GM12875 (cell line): Measurements from ENCODE around the gene HOMER3.

Experiments
- H3K4me3 ChIP-seq: one replicate; pipeline ENCODE4 v1.5.1; 2011; ENCODE audit warnings: low read depth, low read length, control low read depth
- TF ChIP-seq, protein P1 (sequence below): IDR thresholded peaks from 2 replicates; pipeline ENCODE4 v1.5.1; 2011; ENCODE audit warnings: low read depth, mild to moderate bottlenecking, control low read depth, inconsistent platforms, low read length, moderate library complexity, borderline replicate concordance; ENCODE audit not compliant: insufficient read depth

Gene HOMER3

DNA sequence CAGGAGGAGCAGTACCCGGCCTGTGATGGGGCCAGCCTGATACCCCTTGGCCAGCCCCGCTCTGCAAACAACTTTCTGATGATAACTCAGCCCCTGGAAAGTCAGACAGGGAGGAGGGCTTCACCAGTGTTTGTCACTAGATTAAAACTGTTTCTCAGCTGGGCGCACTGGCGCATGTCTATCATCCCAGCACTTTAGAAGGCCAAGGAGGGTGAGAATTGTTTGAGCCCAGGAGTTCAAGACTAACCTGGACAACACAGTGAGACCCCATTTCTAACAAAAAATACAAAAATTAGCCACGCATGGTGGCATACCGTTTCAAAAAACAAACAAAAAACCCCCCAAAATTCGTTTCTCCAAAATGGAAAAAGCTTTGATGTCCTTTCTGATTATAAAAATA is 39.5 kb downstream of the HOMER3 start:
- TF ChIP-seq, protein P1, sequence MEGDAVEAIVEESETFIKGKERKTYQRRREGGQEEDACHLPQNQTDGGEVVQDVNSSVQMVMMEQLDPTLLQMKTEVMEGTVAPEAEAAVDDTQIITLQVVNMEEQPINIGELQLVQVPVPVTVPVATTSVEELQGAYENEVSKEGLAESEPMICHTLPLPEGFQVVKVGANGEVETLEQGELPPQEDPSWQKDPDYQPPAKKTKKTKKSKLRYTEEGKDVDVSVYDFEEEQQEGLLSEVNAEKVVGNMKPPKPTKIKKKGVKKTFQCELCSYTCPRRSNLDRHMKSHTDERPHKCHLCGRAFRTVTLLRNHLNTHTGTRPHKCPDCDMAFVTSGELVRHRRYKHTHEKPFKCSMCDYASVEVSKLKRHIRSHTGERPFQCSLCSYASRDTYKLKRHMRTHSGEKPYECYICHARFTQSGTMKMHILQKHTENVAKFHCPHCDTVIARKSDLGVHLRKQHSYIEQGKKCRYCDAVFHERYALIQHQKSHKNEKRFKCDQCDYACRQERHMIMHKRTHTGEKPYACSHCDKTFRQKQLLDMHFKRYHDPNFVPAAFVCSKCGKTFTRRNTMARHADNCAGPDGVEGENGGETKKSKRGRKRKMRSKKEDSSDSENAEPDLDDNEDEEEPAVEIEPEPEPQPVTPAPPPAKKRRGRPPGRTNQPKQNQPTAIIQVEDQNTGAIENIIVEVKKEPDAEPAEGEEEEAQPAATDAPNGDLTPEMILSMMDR, result no peak

DNA sequence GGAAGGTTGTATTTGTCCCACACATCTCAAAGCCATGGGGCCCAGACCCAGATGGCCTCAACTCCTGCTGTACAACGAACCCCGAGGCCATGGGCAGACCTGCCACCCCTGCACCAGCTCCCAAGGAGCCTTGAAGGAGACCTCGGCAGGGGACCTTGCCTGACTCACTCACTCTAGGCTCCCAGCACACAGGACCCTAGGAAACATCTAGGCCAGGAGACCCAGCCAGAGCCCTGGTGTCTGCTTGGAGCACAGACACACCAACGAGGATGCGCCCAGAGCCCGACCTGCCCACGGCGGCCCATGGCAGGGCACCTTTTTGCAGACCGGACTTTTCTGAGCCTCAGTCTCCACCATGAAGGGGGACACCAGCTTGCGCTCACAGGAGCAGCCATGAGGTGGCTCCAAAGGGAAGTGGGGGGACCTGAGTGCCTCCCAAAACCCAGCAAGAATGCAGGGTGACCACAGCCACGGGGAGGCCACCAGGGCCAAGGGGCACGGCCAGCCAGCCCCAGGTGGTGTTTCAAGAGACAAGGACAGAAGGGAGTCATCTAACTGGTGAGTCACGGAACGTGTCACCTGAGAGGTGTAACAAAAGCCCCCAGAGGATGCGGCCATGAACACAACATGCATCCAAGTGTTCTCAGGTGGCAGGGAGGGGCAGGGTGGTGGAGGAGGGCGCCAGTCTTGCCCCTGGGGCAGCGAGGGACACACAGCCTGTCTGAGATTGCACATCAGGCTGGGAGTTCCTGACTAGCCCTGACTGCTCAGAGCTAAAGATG is 40.1 kb downstream of the HOMER3 start:
- no peak overlapping the region for H3K4me3 ChIP-seq
- TF ChIP-seq, protein P1, result no peak

More for the DNA sequence above, 39.5 kb downstream of the HOMER3 start:
- H3K4me3 ChIP-seq, result no peak overlapping the region

DNA sequence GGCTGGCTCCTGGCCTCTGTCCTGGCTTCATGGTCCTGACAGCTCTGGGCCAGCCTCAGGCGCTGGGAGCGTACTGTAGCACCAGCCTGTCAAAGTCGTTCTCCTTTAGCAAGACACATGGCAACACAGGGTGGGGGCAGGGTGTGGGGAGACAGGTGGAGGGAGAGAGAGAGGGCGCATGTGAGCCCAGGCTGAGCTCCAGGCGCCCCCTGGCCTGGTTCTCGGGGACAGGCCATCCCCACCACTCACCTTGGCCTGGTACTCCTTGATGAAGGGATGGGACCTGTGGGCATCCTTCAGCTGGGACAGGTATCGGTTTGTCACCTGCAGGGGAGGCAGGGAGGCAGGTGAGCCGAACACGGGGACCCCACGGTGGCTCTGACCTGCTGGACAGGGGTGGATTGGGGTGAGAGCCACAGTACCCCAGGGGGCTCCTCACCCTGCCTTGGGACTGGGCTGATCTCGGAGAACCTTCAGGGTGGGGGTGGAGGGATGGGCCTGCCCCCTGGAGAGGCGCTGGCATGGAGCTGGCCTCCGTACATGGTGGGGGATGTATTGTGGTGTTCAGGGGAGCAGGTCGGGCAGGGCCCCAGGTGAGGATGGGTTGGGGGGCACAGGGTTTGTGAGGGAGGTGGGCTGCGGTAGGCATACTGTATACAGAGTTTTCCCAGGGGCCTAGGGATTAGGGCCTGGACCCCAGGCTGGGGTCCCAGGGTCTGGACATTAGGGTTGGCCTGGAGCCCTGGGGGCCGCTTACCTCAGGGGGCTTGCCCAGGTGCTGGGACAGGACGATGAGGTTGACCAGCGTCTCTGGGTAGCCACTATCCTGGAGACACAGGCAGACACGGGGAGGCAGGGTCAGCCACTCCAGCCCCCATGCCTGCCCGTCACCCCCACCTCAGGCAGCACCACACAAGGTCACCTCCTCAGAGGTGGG is 41.1 kb downstream of the HOMER3 start:
- no peak overlapping the region for H3K4me3 ChIP-seq
- TF ChIP-seq, protein P1, result no peak

DNA sequence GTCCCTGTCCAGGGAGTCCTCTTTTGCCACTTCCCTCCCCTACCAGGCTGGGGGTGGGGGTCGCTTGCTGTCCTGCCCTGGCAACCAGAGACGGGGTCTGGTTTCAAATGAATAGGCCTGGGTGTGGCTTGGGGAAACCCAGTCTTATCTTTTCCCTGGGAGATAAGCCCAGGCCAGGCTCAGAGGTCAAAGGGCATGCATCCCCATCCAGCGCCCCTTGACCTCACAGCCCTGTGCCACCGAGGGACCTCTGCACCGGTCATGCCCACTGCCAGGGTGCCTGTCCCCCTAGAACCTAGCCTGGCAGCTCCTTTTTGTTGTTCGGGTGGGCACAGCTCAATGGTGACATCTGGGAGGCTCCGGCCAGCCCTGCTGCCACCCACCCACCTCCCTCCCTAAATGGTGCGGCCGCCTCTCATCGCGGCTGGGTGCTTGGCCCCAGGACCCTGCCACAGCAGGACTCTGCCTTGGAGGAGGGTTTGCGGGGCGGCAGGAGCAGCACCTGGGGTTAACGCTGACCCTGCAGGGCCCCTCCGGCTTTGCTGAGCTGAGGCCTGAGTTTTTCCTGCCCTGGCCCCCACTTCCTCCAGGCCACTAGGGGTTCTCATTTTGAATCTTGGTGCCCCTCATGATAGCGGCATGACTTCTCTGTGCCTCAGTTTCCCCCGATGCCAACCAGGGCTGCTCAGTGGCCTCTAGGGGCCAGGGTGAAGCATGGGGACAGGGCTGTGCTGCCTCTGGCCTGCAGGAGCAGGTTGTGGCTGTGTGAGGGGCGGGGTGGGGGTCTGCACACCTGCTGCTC is 42.2 kb downstream of the HOMER3 start:
- TF ChIP-seq, protein P1, result no peak
- no peak overlapping the region for H3K4me3 ChIP-seq

DNA sequence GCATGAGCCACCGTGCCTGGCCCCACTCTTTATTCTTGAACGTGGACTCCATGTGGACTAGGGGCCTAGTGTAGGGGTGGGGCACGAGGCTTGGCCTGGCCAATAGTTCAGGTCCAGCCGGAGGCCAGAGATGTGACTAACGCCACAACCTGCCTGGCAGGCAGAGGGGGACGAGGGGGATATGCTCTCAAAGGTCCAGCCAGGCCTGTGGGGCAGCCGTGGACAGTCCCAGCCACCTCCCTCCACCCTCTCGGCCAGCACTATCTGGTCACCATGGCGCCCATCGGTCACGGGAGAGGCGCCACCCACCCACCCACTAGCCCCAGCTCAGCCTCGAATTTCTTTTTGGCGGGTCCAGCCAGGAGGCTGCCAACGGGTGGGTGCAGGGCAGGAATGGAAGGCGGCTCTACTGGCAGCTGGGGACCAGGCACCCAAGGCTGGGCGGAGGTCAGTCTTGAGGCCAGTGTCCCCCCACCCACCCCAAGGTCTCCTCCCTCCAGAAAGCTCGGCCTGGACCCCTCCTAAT is 42.9 kb downstream of the HOMER3 start:
- TF ChIP-seq, protein P1, result no peak
- H3K4me3 ChIP-seq, result no peak overlapping the region

DNA sequence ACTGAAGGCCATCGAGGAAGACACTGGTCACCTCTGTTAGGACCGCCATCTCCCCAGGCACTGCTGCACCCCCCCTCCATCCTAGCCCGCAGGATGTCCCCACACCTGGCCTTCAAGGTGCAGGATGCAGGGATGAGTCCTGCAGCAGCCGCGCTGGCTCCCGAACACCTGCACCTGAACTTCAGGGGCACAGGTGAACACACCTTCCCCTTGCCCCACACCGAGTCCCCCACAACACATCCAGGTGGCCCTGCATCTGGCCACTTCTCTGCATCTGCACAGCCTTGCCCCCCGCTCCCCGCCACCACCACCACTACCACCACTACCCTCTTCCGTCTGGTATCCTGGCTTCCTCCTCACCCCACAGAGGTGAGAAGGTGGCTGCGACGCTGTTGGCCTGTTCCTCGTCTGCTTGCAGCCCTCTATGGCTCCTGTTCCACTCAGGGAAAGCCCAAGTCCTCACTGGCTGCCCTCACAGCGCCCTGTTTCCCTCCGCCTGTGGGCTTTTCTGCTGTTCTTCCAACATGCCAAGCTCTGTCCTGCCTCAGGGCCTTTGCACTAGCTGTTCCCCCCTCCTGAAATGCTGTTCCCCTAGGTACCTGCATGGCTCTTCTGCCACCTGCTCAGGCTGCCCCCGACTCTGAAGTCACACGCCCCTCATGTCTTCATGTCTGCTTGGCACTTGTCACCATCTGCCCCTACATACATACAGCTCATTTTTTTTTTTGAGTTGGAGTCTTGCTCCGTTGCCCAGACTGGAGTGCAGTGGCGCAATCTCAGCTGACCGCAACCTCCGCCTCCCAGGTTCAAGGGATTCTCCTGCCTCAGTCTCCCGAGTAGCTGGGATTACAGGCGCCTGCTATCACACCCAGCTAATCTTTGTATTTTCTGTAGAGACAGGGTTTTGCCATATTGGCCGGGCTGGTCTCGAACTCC is 43.7 kb downstream of the HOMER3 start:
- TF ChIP-seq, protein P1, result no peak
- H3K4me3 ChIP-seq, result no peak overlapping the region
